ENCODE data around the gene MAPK10. TPM values are rescaled to one million over a fixed set of nuclear protein-coding genes. Genes with fewer than 3 reads are reported as not detected.

The MAPK10 gene
- total and polyA plus RNA-seq, 2 of the 8 experiments (the other 6 are each of a cell fraction or from before 2014, with no cell fraction given), result 2.5 to 3.1 TPM

DNA sequence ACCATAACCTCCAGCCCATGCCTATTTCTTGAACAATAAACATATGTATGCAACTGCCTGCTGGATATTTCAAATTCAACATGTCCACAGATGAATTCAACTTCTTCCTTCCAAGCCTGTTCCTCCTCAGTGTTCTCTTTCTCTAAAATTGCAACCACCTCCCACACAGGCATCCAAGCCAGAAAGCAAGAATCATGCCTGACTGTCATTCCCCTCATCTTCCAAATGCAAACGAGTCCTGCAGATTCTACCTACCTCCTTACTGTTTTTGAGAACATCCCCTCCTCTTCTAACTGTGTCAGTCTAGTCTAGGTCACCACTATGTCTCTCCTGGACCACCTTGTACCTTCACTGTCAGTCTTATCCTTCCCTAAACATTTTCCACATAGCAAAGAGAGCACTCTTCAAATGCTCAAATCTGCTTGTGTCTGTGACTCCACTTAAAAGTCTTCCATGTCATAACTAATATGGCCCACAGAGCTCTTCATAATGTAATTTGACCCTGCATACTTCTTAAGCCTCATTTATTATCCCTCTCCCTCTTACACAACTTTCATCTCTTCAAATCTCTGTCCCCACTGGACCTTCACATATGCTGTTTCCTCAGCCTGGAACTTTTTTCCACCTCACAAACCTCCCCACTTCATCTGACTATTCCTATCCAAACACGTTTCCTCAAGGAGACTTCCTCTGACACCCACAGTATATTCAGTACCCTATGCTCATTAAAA lies 25.7 kb downstream of the MAPK10 start:
- 74% methylated on average over 2 of the region's 2 CpGs; no CpG with 5 or more reads in 1 of the 2 experiments for WGBS, 2 experiments (ENCODE audit: extremely low coverage in 1 of 2, insufficient coverage in 1 of 2, insufficient read length in 1 of 2, insufficient replicate concordance in 2 of 2, low coverage in 1 of 2, low lambda C conversion rate in 2 of 2, missing lambda C conversion rate in 1 of 2)
- Histone ChIP-seq H2BK15ac (ENCODE audit: low read length) (0 out of 2 replicates have a peak overlapping the region, but pooled peaks have one; percentile 47), H3K9ac (replicated peaks in 1 of 4; ENCODE audit: extremely low read depth in 1 of 4, low read depth in 3 of 4, low read length in 3 of 4) (no peak overlapping the region), H2BK5ac (ENCODE audit: low read depth, low read length) (no peak overlapping the region), H4K20me1 (replicated peaks in 1 of 2; ENCODE audit: control insufficient read depth in 1 of 2, insufficient read depth in 2 of 2, low read length in 2 of 2) (no peaks in the 10 kb centered on the region), H2AFZ (ENCODE audit: low read length) (no peak overlapping the region), H3K18ac (ENCODE audit: extremely low read depth, low read length) (no peak overlapping the region), H2AK5ac (ENCODE audit: low read depth, low read length) (no peak overlapping the region), H3K23ac (ENCODE audit: insufficient read length) (no peak overlapping the region), H3K4me2 (ENCODE audit: insufficient read depth in 1 of 2, low read depth in 2 of 2, low read length in 2 of 2) (no peak overlapping the region), H3K56ac (replicated peaks; ENCODE audit: insufficient read length, low read depth, low read length) (no peak overlapping the region), H3K4me3 (ENCODE audit: extremely low read depth in 1 of 4, insufficient read depth in 2 of 4, low read depth in 3 of 4, low read length in 4 of 4) (no peak overlapping the region), H4K8ac (ENCODE audit: extremely low read depth, insufficient read depth, low read length) (no peak overlapping the region), H2BK20ac (ENCODE audit: low read length) (no peak overlapping the region), H3K4me1 (replicated peaks in 1 of 4; ENCODE audit: control insufficient read depth in 3 of 4, insufficient read depth in 4 of 4, low read length in 3 of 4) (no peaks in the 10 kb centered on the region; a peak in 1 of 7 replicates), H3K9me3 (ENCODE audit: insufficient read depth in 2 of 2, low read depth in 1 of 2, low read length in 1 of 2) (no peaks in the 10 kb centered on the region), H3K14ac (ENCODE audit: insufficient read length) (no peak overlapping the region), H4K91ac (replicated peaks; ENCODE audit: insufficient read length, low read length) (no peak overlapping the region), H3K79me2 (ENCODE audit: control insufficient read depth in 1 of 2, insufficient read depth in 2 of 2, low read length in 2 of 2) (no peaks in the 10 kb centered on the region), H3K36me3 (ENCODE audit: control insufficient read depth in 2 of 4, insufficient read depth in 4 of 4, low read length in 3 of 4) (no peaks in the 10 kb centered on the region), H3K79me1 (ENCODE audit: low read depth, low read length) (peaks cover 2% of the 10 kb centered on the region; the same call in 1 of the 2 replicates), H3K4ac (replicated peaks; ENCODE audit: insufficient read length, low read depth, low read length) (no peak overlapping the region), H2BK12ac (ENCODE audit: low read depth, low read length) (no peak overlapping the region), H4K5ac (ENCODE audit: insufficient read length, low read depth, low read length) (no peak overlapping the region), H3K27me3 (replicated peaks in 1 of 4; ENCODE audit: control insufficient read depth in 3 of 4, extremely low read depth in 1 of 4, insufficient read depth in 3 of 4, low read length in 3 of 4) (no peaks in the 10 kb centered on the region), H3K27ac (ENCODE audit: low read depth, low read length) (no peak overlapping the region), H2BK120ac (replicated peaks; ENCODE audit: low read depth, low read length) (no peak overlapping the region), H3K23me2 (ENCODE audit: low read depth, low read length) (no peaks in the 10 kb centered on the region)
- no peak for DNase-seq (ENCODE audit: low read depth in 1 of 2, low spot score in 2 of 2)
- no peak for FAIRE-seq
- POLR2A ChIA-PET (ENCODE audit: partially characterized antibody), result interaction anchor here (0.6 kb wide), 1 partner anchor 127 kb away, joined by 4 read pairs; no protein-coding TSS in a partner anchor
- TF ChIP-seq SIN3A (conservative IDR thresholded peaks at IDR 0.05 in 1 of 2, IDR thresholded peaks at IDR 0.05 in 1 of 2; ENCODE audit: low read depth in 1 of 2, low read length in 2 of 2), result no peak
- no peak for TF ChIP-seq SP2 (IDR thresholded peaks at IDR 0.05; ENCODE audit: low read length)
- TF ChIP-seq KDM4A (IDR thresholded peaks at IDR 0.05; ENCODE audit: low read depth, low read length, severe bottlenecking), result no peak
- no peak for TF ChIP-seq POLR2A (IDR thresholded peaks at IDR 0.05; ENCODE audit: control extremely low read depth in 1 of 2, low read depth in 2 of 2, low read length in 2 of 2)
- CTCF ChIA-PET (ENCODE audit: partially characterized antibody), result interaction anchor here (0.6 kb wide), 1 partner anchor 847 kb away, joined by 3 read pairs; no protein-coding TSS in a partner anchor
